CD4-positive, alpha-beta T cell treated with Interleukin-10 for 1 hour (primary cell): ENCODE measurements around the gene ZNF727.
"Not testable (repeated sequence)": the region's sequence is repeated elsewhere in the genome, so short reads cannot be mapped to it uniquely, and the experiment has no call there.

ENCODE experiments used
- DNase-seq: peaks from one replicate; pipeline ENCODE4 v3.0.0-alpha.2; 2020

ZNF727 gene

GRCh38 chr7:64045301-64046040 lies at the start of gene ZNF727:
Gene ZNF727, plus strand, starts transcription at chr7:64045434. Its CDS starts 188 bp downstream, at chr7:64045622.
- DNase-seq: peak; percentile 11

GRCh38 chr7:63998549-63998948 lies 46.7 kb upstream of the ZNF727 start, which contains the start of gene ZNF722:
Gene ZNF722, plus strand, starts transcription at chr7:63998849. Its CDS starts 113 bp downstream, at chr7:63998962.
- DNase-seq: no peak

GRCh38 chr7:64015496-64015895 lies 29.7 kb upstream of the ZNF727 start:
- DNase-seq: not testable (repeated sequence)

- DNase-seq: no peak
Measured at GRCh38 chr7:64035388-64035787, 9.8 kb upstream of the ZNF727 start.

DNA sequence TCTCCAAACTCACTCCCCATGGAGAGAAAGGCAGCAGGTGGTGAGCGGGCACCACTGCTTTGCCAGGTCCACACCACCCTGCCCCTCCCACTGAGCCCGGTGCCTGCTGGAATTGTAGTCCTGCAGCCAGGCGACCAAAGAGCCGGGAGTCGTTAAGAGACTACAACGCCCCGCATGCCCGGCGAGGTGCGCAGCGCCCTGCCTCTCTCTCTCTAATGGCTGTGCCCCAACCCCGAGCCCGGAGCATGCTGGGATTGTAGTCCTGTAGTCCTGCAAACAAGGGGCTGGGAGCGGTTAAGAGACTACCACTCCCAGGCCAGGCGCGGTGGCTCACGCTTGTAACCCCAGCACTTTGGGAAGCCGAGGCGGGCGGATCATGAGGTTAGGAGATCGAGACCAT lies 8.1 kb upstream of the ZNF727 start:
- no peak for DNase-seq

- no peak for DNase-seq
Measured at GRCh38 chr7:64046041-64046389, 781 bp downstream of the ZNF727 start.

DNA sequence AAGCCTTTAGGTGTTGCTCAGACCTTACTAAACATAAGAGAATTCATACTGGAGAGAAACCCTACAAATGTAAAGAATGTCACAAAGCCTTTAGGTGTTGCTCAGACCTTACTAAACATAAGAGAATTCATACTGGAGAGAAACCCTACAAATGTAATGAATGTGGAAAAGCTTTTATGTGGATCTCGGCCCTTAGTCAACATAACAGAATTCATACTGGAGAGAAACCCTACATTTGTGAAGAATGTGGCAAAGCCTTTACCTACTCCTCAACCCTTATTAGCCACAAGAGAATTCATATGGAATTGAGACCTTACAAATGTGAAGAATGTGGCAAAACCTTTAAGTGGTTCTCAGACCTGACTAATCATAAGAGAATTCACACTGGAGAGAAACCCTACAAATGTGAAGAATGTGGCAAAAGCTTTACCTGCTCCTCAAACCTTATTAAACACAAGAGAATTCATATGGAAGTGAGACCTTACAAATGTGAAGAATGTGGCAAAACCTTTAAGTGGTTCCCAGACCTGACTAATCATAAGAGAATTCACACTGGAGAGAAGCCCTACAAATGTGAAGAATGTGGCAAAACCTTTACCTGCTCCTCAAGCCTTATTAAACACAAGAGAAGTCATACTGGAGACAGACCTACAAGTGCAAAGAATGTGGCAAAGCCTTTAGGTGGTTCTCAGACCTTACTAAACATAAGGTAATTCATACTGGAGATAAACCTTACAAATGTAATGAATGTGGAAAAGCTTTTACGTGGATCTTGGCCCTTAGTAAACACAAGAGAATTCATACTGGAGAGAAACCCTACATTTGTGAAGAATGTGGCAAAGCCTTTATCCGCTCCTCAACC lies 32.8 kb downstream of the ZNF727 start:
- not testable (repeated sequence) for DNase-seq

GRCh38 chr7:64078699-64078994 lies 33.4 kb downstream of the ZNF727 start:
- DNase-seq: no peak

DNA sequence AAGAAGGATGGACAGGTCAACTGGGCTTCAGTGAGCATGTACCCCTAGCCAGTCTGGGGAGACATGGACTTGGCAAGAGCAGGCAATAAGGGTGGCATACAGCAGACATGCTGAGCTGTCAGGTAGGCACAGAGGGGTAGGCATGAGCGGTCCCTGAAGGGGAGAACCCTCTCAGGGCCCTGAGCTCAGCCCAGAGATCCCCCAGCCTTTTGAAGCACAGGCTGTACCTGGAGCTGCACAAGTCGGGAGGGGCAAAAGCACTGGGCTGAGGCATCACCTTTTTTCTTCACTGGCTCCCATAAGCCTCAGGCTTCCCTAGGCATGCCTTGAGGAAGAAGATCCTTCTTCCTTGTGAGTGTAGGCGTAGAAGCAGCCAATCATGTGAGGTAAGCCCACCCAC lies 42.3 kb downstream of the ZNF727 start:
- no peak for DNase-seq

- DNase-seq: not testable (repeated sequence)
Measured at GRCh38 chr7:64088863-64089262, 43.6 kb downstream of the ZNF727 start.
